ENCODE results near the gene FICD. TPM values are rescaled to one million over a fixed set of nuclear protein-coding genes. Genes with fewer than 3 reads are reported as not detected.

The FICD gene
- total and polyA plus RNA-seq, 2 donors (not counting 1 experiment from before 2014, with no cell fraction given), result 1.9 to 8.6 TPM

DNA sequence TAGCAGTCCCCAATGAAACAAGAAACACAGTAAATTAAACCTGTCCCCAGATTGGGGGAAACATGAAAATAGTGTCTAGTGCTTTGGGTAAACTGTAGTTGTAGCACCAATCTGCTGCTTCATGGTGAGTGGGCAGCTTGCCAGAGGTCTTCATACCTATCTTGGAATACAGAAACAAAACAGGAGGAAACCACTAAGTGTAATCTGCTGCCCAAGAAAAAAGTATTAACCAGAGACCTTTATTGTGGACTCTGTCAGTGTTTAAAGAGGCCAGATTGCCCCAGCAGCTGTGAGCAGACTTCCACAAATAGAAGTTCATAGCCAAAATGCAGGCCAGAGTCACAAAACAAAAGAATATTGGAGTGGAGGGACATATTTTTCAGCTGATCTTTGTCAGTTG lies 49.6 kb downstream of the FICD start:
- Histone ChIP-seq H3K27me3 (ENCODE audit: control insufficient read depth, insufficient read depth, low read length) (no peaks in the 10 kb centered on the region), H3K27ac (ENCODE audit: insufficient read depth, low read length) (no peak overlapping the region), H3K36me3 (ENCODE audit: control insufficient read depth, insufficient read depth, low read length) (peaks cover 28% of the 10 kb centered on the region), H2AFZ (ENCODE audit: low read length) (no peak overlapping the region), H3K79me2 (ENCODE audit: control insufficient read depth, insufficient read depth, low read length) (peaks cover 30% of the 10 kb centered on the region), H3K9ac (ENCODE audit: insufficient read depth, low read length) (no peak overlapping the region), H3K4me3 (replicated peaks in 1 of 4; ENCODE audit: control extremely low read depth in 1 of 4, insufficient read depth in 1 of 4, low read depth in 3 of 4, low read length in 4 of 4) (no peak overlapping the region), H3K9me3 (ENCODE audit: control insufficient read depth, insufficient read depth, low read depth, low read length) (no peaks in the 10 kb centered on the region), H3K4me2 (ENCODE audit: extremely low read depth, insufficient read depth, low read length) (no peak overlapping the region), H3K4me1 (ENCODE audit: control insufficient read depth, extremely low read depth, insufficient read depth, low read length) (peaks cover 14% of the 10 kb centered on the region), H4K20me1 (ENCODE audit: control insufficient read depth, extremely low read depth, insufficient read depth, low read length) (no peaks in the 10 kb centered on the region)
- TF ChIP-seq, protein P1, sequence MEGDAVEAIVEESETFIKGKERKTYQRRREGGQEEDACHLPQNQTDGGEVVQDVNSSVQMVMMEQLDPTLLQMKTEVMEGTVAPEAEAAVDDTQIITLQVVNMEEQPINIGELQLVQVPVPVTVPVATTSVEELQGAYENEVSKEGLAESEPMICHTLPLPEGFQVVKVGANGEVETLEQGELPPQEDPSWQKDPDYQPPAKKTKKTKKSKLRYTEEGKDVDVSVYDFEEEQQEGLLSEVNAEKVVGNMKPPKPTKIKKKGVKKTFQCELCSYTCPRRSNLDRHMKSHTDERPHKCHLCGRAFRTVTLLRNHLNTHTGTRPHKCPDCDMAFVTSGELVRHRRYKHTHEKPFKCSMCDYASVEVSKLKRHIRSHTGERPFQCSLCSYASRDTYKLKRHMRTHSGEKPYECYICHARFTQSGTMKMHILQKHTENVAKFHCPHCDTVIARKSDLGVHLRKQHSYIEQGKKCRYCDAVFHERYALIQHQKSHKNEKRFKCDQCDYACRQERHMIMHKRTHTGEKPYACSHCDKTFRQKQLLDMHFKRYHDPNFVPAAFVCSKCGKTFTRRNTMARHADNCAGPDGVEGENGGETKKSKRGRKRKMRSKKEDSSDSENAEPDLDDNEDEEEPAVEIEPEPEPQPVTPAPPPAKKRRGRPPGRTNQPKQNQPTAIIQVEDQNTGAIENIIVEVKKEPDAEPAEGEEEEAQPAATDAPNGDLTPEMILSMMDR (conservative IDR thresholded peaks at IDR 0.05 in 1 of 2, IDR thresholded peaks at IDR 0.05 in 1 of 2; ENCODE audit: low read depth in 1 of 2, low read length in 2 of 2), result no peak
- no peak for TF ChIP-seq EZH2 (IDR thresholded peaks at IDR 0.05; ENCODE audit: low read length, missing control alignments)
- no peak for DNase-seq (ENCODE audit: low read depth in 2 of 2)

DNA sequence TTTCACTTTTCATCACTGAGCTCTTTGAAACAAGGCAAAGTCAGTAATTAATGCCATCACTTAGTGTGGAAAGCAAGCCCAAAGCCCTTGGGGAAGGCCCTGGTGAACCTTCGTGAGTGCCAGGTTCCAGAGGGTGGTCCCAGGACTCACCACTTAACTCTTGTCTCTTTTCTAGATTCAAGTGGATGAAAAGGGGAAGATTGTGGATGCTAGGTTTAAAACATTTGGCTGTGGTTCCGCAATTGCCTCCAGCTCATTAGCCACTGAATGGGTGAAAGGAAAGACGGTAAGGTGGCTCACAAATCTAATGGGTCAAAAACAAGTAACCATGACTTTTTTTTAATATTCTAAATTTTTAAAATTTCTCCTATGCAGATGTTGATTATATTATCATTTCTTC lies 50.1 kb downstream of the FICD start:
- H2AFZ ChIP-seq (ENCODE audit: low read length), result no peak overlapping the region
- no peaks in the 10 kb centered on the region for H4K20me1 ChIP-seq (ENCODE audit: control insufficient read depth, extremely low read depth, insufficient read depth, low read length)
- no peak overlapping the region for H3K4me3 ChIP-seq (replicated peaks in 1 of 4; ENCODE audit: control extremely low read depth in 1 of 4, insufficient read depth in 1 of 4, low read depth in 3 of 4, low read length in 4 of 4)
- H3K9ac ChIP-seq (ENCODE audit: insufficient read depth, low read length), result no peak overlapping the region
- TF ChIP-seq, protein P1 (conservative IDR thresholded peaks at IDR 0.05 in 1 of 2, IDR thresholded peaks at IDR 0.05 in 1 of 2; ENCODE audit: low read depth in 1 of 2, low read length in 2 of 2), result no peak
- no peak for TF ChIP-seq EZH2 (IDR thresholded peaks at IDR 0.05; ENCODE audit: low read length, missing control alignments)
- DNase-seq (ENCODE audit: low read depth in 2 of 2), result no peak
- H3K27me3 ChIP-seq (ENCODE audit: control insufficient read depth, insufficient read depth, low read length), result no peaks in the 10 kb centered on the region
- H3K27ac ChIP-seq (ENCODE audit: insufficient read depth, low read length), result no peak overlapping the region
- no peaks in the 10 kb centered on the region for H3K9me3 ChIP-seq (ENCODE audit: control insufficient read depth, insufficient read depth, low read depth, low read length)
- no peak overlapping the region for H3K4me2 ChIP-seq (ENCODE audit: extremely low read depth, insufficient read depth, low read length)
- H3K36me3 ChIP-seq (ENCODE audit: control insufficient read depth, insufficient read depth, low read length), result peaks cover 28% of the 10 kb centered on the region
- H3K4me1 ChIP-seq (ENCODE audit: control insufficient read depth, extremely low read depth, insufficient read depth, low read length), result peaks cover 13% of the 10 kb centered on the region
- peaks cover 25% of the 10 kb centered on the region for H3K79me2 ChIP-seq (ENCODE audit: control insufficient read depth, insufficient read depth, low read length)

DNA sequence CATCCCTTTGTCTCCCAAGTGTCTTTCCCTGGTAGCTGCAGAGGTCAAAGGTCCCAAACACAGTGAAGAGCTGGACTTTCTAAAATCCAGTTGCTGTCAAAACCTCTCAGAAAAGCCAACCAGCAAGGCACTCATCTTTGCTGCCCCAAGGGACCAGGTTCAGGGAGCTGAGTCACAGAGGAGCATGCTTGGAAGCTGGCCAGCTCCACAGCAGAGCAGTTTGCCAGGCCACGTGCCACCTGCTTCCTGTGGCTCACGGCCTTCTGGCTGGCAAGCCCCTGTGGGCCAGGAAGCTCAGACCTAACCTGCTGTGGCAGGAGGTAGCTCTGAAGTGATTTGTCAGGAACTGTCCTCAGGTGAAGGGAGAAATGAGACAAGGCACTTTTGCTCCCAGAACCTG lies 50.9 kb downstream of the FICD start:
- Histone ChIP-seq H3K9ac (ENCODE audit: insufficient read depth, low read length) (no peak overlapping the region), H3K9me3 (ENCODE audit: control insufficient read depth, insufficient read depth, low read depth, low read length) (no peaks in the 10 kb centered on the region), H3K4me3 (replicated peaks in 1 of 4; ENCODE audit: control extremely low read depth in 1 of 4, insufficient read depth in 1 of 4, low read depth in 3 of 4, low read length in 4 of 4) (no peak overlapping the region), H3K4me2 (ENCODE audit: extremely low read depth, insufficient read depth, low read length) (no peak overlapping the region), H4K20me1 (ENCODE audit: control insufficient read depth, extremely low read depth, insufficient read depth, low read length) (no peaks in the 10 kb centered on the region), H2AFZ (ENCODE audit: low read length) (no peak overlapping the region), H3K27ac (ENCODE audit: insufficient read depth, low read length) (peak overlapping the region; percentile 26), H3K79me2 (ENCODE audit: control insufficient read depth, insufficient read depth, low read length) (peaks cover 17% of the 10 kb centered on the region), H3K36me3 (ENCODE audit: control insufficient read depth, insufficient read depth, low read length) (peaks cover 28% of the 10 kb centered on the region), H3K4me1 (ENCODE audit: control insufficient read depth, extremely low read depth, insufficient read depth, low read length) (peaks cover 13% of the 10 kb centered on the region), H3K27me3 (ENCODE audit: control insufficient read depth, insufficient read depth, low read length) (no peaks in the 10 kb centered on the region)
- peak; percentile 68 to 72 for DNase-seq (ENCODE audit: low read depth in 2 of 2)
- no peak for TF ChIP-seq EZH2 (IDR thresholded peaks at IDR 0.05; ENCODE audit: low read length, missing control alignments)
- TF ChIP-seq, protein P1 (conservative IDR thresholded peaks at IDR 0.05 in 1 of 2, IDR thresholded peaks at IDR 0.05 in 1 of 2; ENCODE audit: low read depth in 1 of 2, low read length in 2 of 2), result no peak

Data from fibroblast of lung (primary cell).